ENCODE measurements around the gene FOXL3. TPM values are rescaled to one million over a fixed set of nuclear protein-coding genes. Genes with fewer than 3 reads are reported as not detected.
A peak's percentile ranks its signal among the peaks of the same experiment; 100 is the strongest.

FOXL3 gene
- total RNA-seq, 1 experiment from 2014 or later, result not detected

DNA sequence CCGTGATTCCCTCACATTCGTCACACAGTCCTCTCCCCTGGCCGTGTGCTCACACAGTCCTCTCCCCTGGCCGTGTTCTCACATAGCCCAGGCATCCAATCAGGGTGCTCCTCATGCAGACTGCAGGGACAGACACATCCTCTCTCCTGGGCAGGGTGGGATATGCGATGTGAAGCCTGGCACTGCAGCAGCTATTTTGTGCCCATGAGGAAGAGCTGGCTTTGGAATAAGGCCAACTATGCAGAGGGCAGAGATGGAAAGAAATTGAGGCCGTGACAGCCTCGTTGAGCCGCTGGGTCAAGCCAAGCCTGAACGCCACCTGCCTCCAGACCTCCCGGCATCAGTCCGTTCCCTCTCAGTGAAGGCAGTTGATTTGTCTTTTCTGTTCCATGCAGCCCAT lies 35.8 kb downstream of the FOXL3 start:
- Mint-ChIP-seq H3K4me3 (no peak overlapping the region), H3K27ac (no peak overlapping the region), H3K27me3 (ENCODE audit: low read depth) (peaks cover 5% of the 10 kb centered on the region; the same call in 1 of the 2 replicates), H3K4me1 (no peaks in the 10 kb centered on the region), H3K36me3 (no peaks in the 10 kb centered on the region), H3K9me3 (peaks cover 7% of the 10 kb centered on the region; the same call in 1 of the 2 replicates)
- no peak for DNase-seq (ENCODE audit: low spot score)
- POLR2A ChIA-PET, result no interaction called here
- CTCF ChIA-PET, result no interaction called here
- TF ChIP-seq CREM (CRISPR knock-in tag; IDR thresholded peaks at IDR 0.05), result no peak
- TF ChIP-seq GTF2I (CRISPR knock-in tag; conservative IDR thresholded peaks at IDR 0.05), result peak; percentile 84
- no peak for ATAC-seq

DNA sequence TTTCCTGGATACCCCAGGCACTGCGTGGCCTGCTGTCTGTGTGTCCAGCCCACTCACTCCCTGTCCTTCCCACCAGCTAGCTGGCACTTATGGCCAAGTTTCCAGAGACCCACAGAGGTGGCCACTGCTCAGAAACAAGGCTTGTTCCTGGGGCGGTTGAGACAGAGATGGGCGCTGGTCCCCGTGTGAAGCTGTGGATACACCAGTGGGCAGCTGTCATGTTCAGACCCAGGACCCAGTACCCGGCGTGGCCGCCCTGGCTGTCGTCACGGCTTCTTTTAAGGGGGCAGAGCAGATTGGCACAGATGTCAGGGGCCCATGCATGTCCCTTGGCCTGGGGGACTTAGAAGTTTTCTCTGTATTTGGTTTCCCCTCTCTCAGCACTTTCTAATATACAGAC lies 36.3 kb downstream of the FOXL3 start:
- Mint-ChIP-seq H3K27ac (no peak overlapping the region), H3K4me1 (no peaks in the 10 kb centered on the region), H3K27me3 (ENCODE audit: low read depth) (peaks cover 5% of the 10 kb centered on the region; the same call in 1 of the 2 replicates), H3K36me3 (no peaks in the 10 kb centered on the region), H3K4me3 (no peak overlapping the region), H3K9me3 (peaks cover 7% of the 10 kb centered on the region; the same call in 1 of the 2 replicates)
- CTCF ChIA-PET, result no interaction called here
- ATAC-seq (no peak), DNase-seq (ENCODE audit: low spot score) (no peak)
- TF ChIP-seq, protein P1, sequence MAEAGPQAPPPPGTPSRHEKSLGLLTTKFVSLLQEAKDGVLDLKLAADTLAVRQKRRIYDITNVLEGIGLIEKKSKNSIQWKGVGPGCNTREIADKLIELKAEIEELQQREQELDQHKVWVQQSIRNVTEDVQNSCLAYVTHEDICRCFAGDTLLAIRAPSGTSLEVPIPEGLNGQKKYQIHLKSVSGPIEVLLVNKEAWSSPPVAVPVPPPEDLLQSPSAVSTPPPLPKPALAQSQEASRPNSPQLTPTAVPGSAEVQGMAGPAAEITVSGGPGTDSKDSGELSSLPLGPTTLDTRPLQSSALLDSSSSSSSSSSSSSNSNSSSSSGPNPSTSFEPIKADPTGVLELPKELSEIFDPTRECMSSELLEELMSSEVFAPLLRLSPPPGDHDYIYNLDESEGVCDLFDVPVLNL (CRISPR knock-in tag; IDR thresholded peaks at IDR 0.05; ENCODE audit: borderline replicate concordance, low read depth), result no peak
- TF ChIP-seq, protein P2, sequence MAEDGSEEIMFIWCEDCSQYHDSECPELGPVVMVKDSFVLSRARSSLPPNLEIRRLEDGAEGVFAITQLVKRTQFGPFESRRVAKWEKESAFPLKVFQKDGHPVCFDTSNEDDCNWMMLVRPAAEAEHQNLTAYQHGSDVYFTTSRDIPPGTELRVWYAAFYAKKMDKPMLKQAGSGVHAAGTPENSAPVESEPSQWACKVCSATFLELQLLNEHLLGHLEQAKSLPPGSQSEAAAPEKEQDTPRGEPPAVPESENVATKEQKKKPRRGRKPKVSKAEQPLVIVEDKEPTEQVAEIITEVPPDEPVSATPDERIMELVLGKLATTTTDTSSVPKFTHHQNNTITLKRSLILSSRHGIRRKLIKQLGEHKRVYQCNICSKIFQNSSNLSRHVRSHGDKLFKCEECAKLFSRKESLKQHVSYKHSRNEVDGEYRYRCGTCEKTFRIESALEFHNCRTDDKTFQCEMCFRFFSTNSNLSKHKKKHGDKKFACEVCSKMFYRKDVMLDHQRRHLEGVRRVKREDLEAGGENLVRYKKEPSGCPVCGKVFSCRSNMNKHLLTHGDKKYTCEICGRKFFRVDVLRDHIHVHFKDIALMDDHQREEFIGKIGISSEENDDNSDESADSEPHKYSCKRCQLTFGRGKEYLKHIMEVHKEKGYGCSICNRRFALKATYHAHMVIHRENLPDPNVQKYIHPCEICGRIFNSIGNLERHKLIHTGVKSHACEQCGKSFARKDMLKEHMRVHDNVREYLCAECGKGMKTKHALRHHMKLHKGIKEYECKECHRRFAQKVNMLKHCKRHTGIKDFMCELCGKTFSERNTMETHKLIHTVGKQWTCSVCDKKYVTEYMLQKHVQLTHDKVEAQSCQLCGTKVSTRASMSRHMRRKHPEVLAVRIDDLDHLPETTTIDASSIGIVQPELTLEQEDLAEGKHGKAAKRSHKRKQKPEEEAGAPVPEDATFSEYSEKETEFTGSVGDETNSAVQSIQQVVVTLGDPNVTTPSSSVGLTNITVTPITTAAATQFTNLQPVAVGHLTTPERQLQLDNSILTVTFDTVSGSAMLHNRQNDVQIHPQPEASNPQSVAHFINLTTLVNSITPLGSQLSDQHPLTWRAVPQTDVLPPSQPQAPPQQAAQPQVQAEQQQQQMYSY (CRISPR knock-in tag; IDR thresholded peaks at IDR 0.05), result no peak
- TF ChIP-seq, protein P3, sequence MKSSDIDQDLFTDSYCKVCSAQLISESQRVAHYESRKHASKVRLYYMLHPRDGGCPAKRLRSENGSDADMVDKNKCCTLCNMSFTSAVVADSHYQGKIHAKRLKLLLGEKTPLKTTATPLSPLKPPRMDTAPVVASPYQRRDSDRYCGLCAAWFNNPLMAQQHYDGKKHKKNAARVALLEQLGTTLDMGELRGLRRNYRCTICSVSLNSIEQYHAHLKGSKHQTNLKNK (CRISPR knock-in tag; IDR thresholded peaks at IDR 0.05), result no peak
- POLR2A ChIA-PET, result no interaction called here

DNA sequence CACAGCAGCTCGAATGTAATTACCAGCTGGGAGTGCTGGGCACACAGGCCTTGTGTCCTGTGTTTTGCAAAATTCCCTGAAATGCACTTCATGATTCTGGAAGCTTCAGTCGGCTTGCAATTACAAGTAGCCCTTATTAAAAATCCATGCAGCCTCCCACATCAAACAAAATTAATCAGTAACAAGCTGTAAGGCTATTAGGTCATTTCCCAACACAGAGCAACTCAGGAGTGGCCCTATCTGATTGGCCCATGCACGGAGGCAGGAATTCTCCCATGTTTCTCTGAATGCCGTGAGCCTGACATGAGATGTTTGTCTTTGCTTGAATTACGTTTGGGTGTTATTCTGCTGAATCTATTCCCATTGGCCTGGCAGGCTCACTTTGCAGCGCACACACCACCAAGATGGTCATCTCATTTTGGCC lies 36.9 kb downstream of the FOXL3 start:
- DNase-seq (ENCODE audit: low spot score) (no peak), ATAC-seq (no peak)
- TF ChIP-seq ZNF317 (CRISPR knock-in tag; IDR thresholded peaks at IDR 0.05; ENCODE audit: borderline replicate concordance, low read depth), result no peak
- TF ChIP-seq ZNF671 (CRISPR knock-in tag; IDR thresholded peaks at IDR 0.05), result no peak
- TF ChIP-seq, protein P4, sequence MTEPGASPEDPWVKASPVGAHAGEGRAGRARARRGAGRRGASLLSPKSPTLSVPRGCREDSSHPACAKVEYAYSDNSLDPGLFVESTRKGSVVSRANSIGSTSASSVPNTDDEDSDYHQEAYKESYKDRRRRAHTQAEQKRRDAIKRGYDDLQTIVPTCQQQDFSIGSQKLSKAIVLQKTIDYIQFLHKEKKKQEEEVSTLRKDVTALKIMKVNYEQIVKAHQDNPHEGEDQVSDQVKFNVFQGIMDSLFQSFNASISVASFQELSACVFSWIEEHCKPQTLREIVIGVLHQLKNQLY (CRISPR knock-in tag; IDR thresholded peaks at IDR 0.05), result no peak
- TF ChIP-seq IRF2 (CRISPR knock-in tag; IDR thresholded peaks at IDR 0.05; ENCODE audit: borderline replicate concordance, low read depth), result no peak
- no peak for TF ChIP-seq MXD4 (CRISPR knock-in tag; IDR thresholded peaks at IDR 0.05; ENCODE audit: borderline replicate concordance)
- TF ChIP-seq TEAD4 (CRISPR knock-in tag; IDR thresholded peaks at IDR 0.05), result no peak
- TF ChIP-seq GTF2I (CRISPR knock-in tag; conservative IDR thresholded peaks at IDR 0.05), result no peak
- TF ChIP-seq GABPB1 (CRISPR knock-in tag; IDR thresholded peaks at IDR 0.05), result no peak
- TF ChIP-seq, protein P5, sequence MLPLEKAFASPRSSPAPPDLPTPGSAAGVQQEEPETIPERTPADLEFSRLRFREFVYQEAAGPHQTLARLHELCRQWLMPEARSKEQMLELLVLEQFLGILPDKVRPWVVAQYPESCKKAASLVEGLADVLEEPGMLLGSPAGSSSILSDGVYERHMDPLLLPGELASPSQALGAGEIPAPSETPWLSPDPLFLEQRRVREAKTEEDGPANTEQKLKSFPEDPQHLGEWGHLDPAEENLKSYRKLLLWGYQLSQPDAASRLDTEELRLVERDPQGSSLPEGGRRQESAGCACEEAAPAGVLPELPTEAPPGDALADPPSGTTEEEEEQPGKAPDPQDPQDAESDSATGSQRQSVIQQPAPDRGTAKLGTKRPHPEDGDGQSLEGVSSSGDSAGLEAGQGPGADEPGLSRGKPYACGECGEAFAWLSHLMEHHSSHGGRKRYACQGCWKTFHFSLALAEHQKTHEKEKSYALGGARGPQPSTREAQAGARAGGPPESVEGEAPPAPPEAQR (CRISPR knock-in tag; IDR thresholded peaks at IDR 0.05), result no peak
- TF ChIP-seq NFE2L1 (CRISPR knock-in tag; IDR thresholded peaks at IDR 0.05), result no peak
- TF ChIP-seq FOXK1 (CRISPR knock-in tag; IDR thresholded peaks at IDR 0.05), result no peak
- TF ChIP-seq MYBL2 (CRISPR knock-in tag; IDR thresholded peaks at IDR 0.05), result no peak
- no peak for TF ChIP-seq ESRRA (CRISPR knock-in tag; IDR thresholded peaks at IDR 0.05; ENCODE audit: borderline replicate concordance)
- no peak for TF ChIP-seq FOXP1 (CRISPR knock-in tag; IDR thresholded peaks at IDR 0.05; ENCODE audit: borderline replicate concordance)
- no peak for TF ChIP-seq SMAD4 (CRISPR knock-in tag; IDR thresholded peaks at IDR 0.05)
- no peak for TF ChIP-seq ZNF138 (CRISPR knock-in tag; conservative IDR thresholded peaks at IDR 0.05)
- TF ChIP-seq SP1 (CRISPR knock-in tag; conservative IDR thresholded peaks at IDR 0.05), result no peak
- TF ChIP-seq PRRX2 (CRISPR knock-in tag; IDR thresholded peaks at IDR 0.05), result no peak
- TF ChIP-seq TP53 (CRISPR knock-in tag; IDR thresholded peaks at IDR 0.05), result no peak
- Mint-ChIP-seq H3K36me3 (no peaks in the 10 kb centered on the region), H3K9me3 (peaks cover 7% of the 10 kb centered on the region; the same call in 1 of the 2 replicates), H3K27me3 (ENCODE audit: low read depth) (peaks cover 4% of the 10 kb centered on the region; the same call in 1 of the 2 replicates), H3K4me3 (no peak overlapping the region), H3K27ac (no peak overlapping the region), H3K4me1 (no peaks in the 10 kb centered on the region)
- CTCF ChIA-PET, result no interaction called here
- POLR2A ChIA-PET, result no interaction called here
